Activated CD8-positive, alpha-beta memory T cell treated with anti-CD3 and anti-CD28 coated beads, Interleukin-2, amount 10 ng/mL, durations not matched to agents 7 days and 5 days (primary cell): ENCODE data around the gene LIMS4. TPM values are rescaled to one million over a fixed set of nuclear protein-coding genes. Genes with fewer than 3 reads are reported as not detected.
"Not testable (repeated sequence)": the region's sequence is repeated elsewhere in the genome, so short reads cannot be mapped to it uniquely, and the experiment has no call there.

Experiments
- ATAC-seq: fragments of 150-1000 bp; cut with Tn5 transposase; one replicate; pipeline ENCODE4 v1.10.0; 2021; ENCODE audit warnings: moderate library complexity
- CTCF ChIA-PET: fragments of 350-600 bp; sonication (Branson Sonifier 250); formaldehyde crosslinking; loops from one replicate; lab custom pipeline; 2021; ENCODE audit warnings: antibody characterized with exemption; lab: Charles Lee
- DNase-seq: peaks from one replicate; pipeline ENCODE4 v3.0.0-alpha.2; 2020
- H3K27ac Mint-ChIP-seq: one replicate; pipeline ENCODE4 v1.8.0; 2021; ENCODE audit warnings: mild to moderate bottlenecking, mixed read lengths
- H3K27me3 Mint-ChIP-seq: one replicate; pipeline ENCODE4 v1.8.0; 2021; ENCODE audit warnings: mixed read lengths
- H3K36me3 Mint-ChIP-seq: one replicate; pipeline ENCODE4 v1.8.0; 2021; ENCODE audit warnings: mild to moderate bottlenecking, mixed read lengths
- H3K4me1 Mint-ChIP-seq: one replicate; pipeline ENCODE4 v1.8.0; 2021; ENCODE audit warnings: mixed read lengths
- H3K4me3 Mint-ChIP-seq: one replicate; pipeline ENCODE4 v1.8.0; 2021; ENCODE audit warnings: mild to moderate bottlenecking, moderate library complexity, mixed read lengths
- H3K9me3 Mint-ChIP-seq: one replicate; pipeline ENCODE4 v1.8.0; 2022; ENCODE audit warnings: low read depth, mixed read lengths
- total RNA-seq, 2 experiments: library from RNA; stranded (reverse); gene quantifications; one replicate each; pipeline ENCODE4 v1.2.3, GENCODE V29; 2021

LIMS4 gene
- total RNA-seq, 2 experiments from 2014 or later, result 0.77 to 0.85 TPM

- H3K27me3 Mint-ChIP-seq, H3K4me3 Mint-ChIP-seq, H3K4me1 Mint-ChIP-seq, H3K9me3 Mint-ChIP-seq, H3K27ac Mint-ChIP-seq, DNase-seq, CTCF ChIA-PET, H3K36me3 Mint-ChIP-seq, ATAC-seq: not testable (repeated sequence)
Measured at GRCh38 chr2:110465312-110465711, 7.3 kb downstream of the LIMS4 start.

- H3K27ac Mint-ChIP-seq, H3K9me3 Mint-ChIP-seq, H3K36me3 Mint-ChIP-seq, H3K27me3 Mint-ChIP-seq, H3K4me3 Mint-ChIP-seq, DNase-seq, H3K4me1 Mint-ChIP-seq, CTCF ChIA-PET, ATAC-seq: not testable (repeated sequence)
Measured at GRCh38 chr2:110462458-110462857, 10.2 kb downstream of the LIMS4 start.

- H3K4me1 Mint-ChIP-seq, H3K9me3 Mint-ChIP-seq, H3K4me3 Mint-ChIP-seq, ATAC-seq, H3K27ac Mint-ChIP-seq, DNase-seq, H3K27me3 Mint-ChIP-seq, CTCF ChIA-PET, H3K36me3 Mint-ChIP-seq: not testable (repeated sequence)
Measured at GRCh38 chr2:110460318-110460717, 12.3 kb downstream of the LIMS4 start.

- DNase-seq, H3K4me3 Mint-ChIP-seq, ATAC-seq, H3K27me3 Mint-ChIP-seq, H3K36me3 Mint-ChIP-seq, H3K4me1 Mint-ChIP-seq, H3K9me3 Mint-ChIP-seq, CTCF ChIA-PET, H3K27ac Mint-ChIP-seq: not testable (repeated sequence)
Measured at GRCh38 chr2:110457214-110457590, 15.4 kb downstream of the LIMS4 start.

GRCh38 chr2:110456291-110457213, 16.1 kb downstream of the LIMS4 start:
- DNase-seq, H3K4me3 Mint-ChIP-seq, H3K27me3 Mint-ChIP-seq, H3K27ac Mint-ChIP-seq, H3K9me3 Mint-ChIP-seq, CTCF ChIA-PET, H3K36me3 Mint-ChIP-seq, ATAC-seq, H3K4me1 Mint-ChIP-seq: not testable (repeated sequence)

GRCh38 chr2:110455080-110455670, 17.4 kb downstream of the LIMS4 start:
- H3K4me3 Mint-ChIP-seq, H3K27ac Mint-ChIP-seq, ATAC-seq, H3K27me3 Mint-ChIP-seq, H3K36me3 Mint-ChIP-seq, CTCF ChIA-PET, H3K9me3 Mint-ChIP-seq, H3K4me1 Mint-ChIP-seq, DNase-seq: not testable (repeated sequence)

GRCh38 chr2:110450951-110451350, 21.7 kb downstream of the LIMS4 start:
- H3K27ac Mint-ChIP-seq, H3K36me3 Mint-ChIP-seq, ATAC-seq, DNase-seq, CTCF ChIA-PET, H3K27me3 Mint-ChIP-seq, H3K4me3 Mint-ChIP-seq, H3K4me1 Mint-ChIP-seq, H3K9me3 Mint-ChIP-seq: not testable (repeated sequence)

- not testable (repeated sequence) for ATAC-seq
Measured at GRCh38 chr2:110449127-110449947, 23.3 kb downstream of the LIMS4 start.

GRCh38 chr2:110446644-110447043, 26.0 kb downstream of the LIMS4 start:
- H3K4me1 Mint-ChIP-seq, DNase-seq, H3K4me3 Mint-ChIP-seq, CTCF ChIA-PET, H3K27me3 Mint-ChIP-seq, H3K27ac Mint-ChIP-seq, H3K9me3 Mint-ChIP-seq, H3K36me3 Mint-ChIP-seq, ATAC-seq: not testable (repeated sequence)

More at GRCh38 chr2:110449127-110449947, 23.3 kb downstream of the LIMS4 start:
- H3K4me1 Mint-ChIP-seq, H3K27ac Mint-ChIP-seq, H3K4me3 Mint-ChIP-seq, H3K27me3 Mint-ChIP-seq, CTCF ChIA-PET, DNase-seq, H3K9me3 Mint-ChIP-seq, H3K36me3 Mint-ChIP-seq: not testable (repeated sequence)

- CTCF ChIA-PET, ATAC-seq, H3K9me3 Mint-ChIP-seq, H3K4me1 Mint-ChIP-seq, H3K4me3 Mint-ChIP-seq, H3K27ac Mint-ChIP-seq, H3K36me3 Mint-ChIP-seq, H3K27me3 Mint-ChIP-seq, DNase-seq: not testable (repeated sequence)
Measured at GRCh38 chr2:110443305-110444005, 29.2 kb downstream of the LIMS4 start.

GRCh38 chr2:110441905-110442304, 30.7 kb downstream of the LIMS4 start:
- H3K27ac Mint-ChIP-seq, DNase-seq, H3K36me3 Mint-ChIP-seq, H3K27me3 Mint-ChIP-seq, H3K9me3 Mint-ChIP-seq, H3K4me1 Mint-ChIP-seq, ATAC-seq, CTCF ChIA-PET, H3K4me3 Mint-ChIP-seq: not testable (repeated sequence)

- H3K9me3 Mint-ChIP-seq, H3K36me3 Mint-ChIP-seq, DNase-seq, H3K27me3 Mint-ChIP-seq, H3K27ac Mint-ChIP-seq, ATAC-seq, H3K4me3 Mint-ChIP-seq, H3K4me1 Mint-ChIP-seq, CTCF ChIA-PET: not testable (repeated sequence)
Measured at GRCh38 chr2:110434565-110434964, 38.1 kb downstream of the LIMS4 start.

- ATAC-seq, H3K27ac Mint-ChIP-seq, DNase-seq, H3K27me3 Mint-ChIP-seq, H3K4me1 Mint-ChIP-seq, H3K4me3 Mint-ChIP-seq, H3K36me3 Mint-ChIP-seq, CTCF ChIA-PET, H3K9me3 Mint-ChIP-seq: not testable (repeated sequence)
Measured at GRCh38 chr2:110425725-110426124, 46.9 kb downstream of the LIMS4 start.
